IMR-90 (cell line): Measurements from ENCODE around the gene TOR4A. TPM values are rescaled to one million over a fixed set of nuclear protein-coding genes. Genes with fewer than 3 reads are reported as not detected.

ENCODE experiments used
- ATAC-seq: fragments of 200-7000 bp; cut with Tn5 transposase; 2 replicates; pipeline ENCODE4 v1.9.1; 2020; ENCODE audit warnings: low read depth, mild to moderate bottlenecking, moderate library complexity
- BruUV-seq: library from RNA; stranded (reverse); fragments of 400-500 nt; replicated peaks from 2 replicates; lab custom pipeline; 2021; lab: Mats Ljungman, UMichigan
- CTCF ChIA-PET: fragments of 300-600 bp; formaldehyde crosslinking; extraction: SDS; loops from one replicate; lab custom pipeline; 2021; ENCODE audit warnings: antibody characterized with exemption; lab: Yijun Ruan, JAX
- POLR2A ChIA-PET: fragments of 300-600 bp; sonication (Branson Sonifier 250); formaldehyde crosslinking; loops from one replicate; lab custom pipeline; 2022; ENCODE audit warnings: antibody characterized with exemption; ENCODE audit not compliant: unreplicated experiment; lab: Charles Lee
- DNase-seq: peaks from one replicate; pipeline ENCODE4 v3.0.0; 2013
- H2AFZ ChIP-seq: replicated peaks from 2 replicates; pipeline ENCODE3; 2013; ENCODE audit warnings: low read length, mild to moderate bottlenecking; ENCODE audit not compliant: poor library complexity
- H2AK5ac ChIP-seq: 2 replicates; pipeline ENCODE4 v1.6.1; 2013; ENCODE audit warnings: low read depth, low read length, inconsistent platforms
- H2AK9ac ChIP-seq: replicated peaks from 2 replicates; pipeline ENCODE3; 2013; ENCODE audit warnings: mild to moderate bottlenecking, low read depth, low read length, moderate library complexity; ENCODE audit not compliant: poor library complexity
- H2BK120ac ChIP-seq: 2 replicates; pipeline ENCODE4 v1.6.1; 2013; ENCODE audit warnings: low read depth, low read length, inconsistent platforms
- H2BK15ac ChIP-seq: 3 replicates; pipeline ENCODE4 v1.6.1; 2013; ENCODE audit warnings: low read depth, low read length, inconsistent platforms
- H2BK20ac ChIP-seq: 2 replicates; pipeline ENCODE4 v1.6.1; 2013; ENCODE audit warnings: low read depth, mild to moderate bottlenecking, inconsistent platforms, low read length, moderate library complexity
- H2BK5ac ChIP-seq: 2 replicates; pipeline ENCODE4 v1.6.1; 2013; ENCODE audit warnings: mild to moderate bottlenecking, low read depth, low read length, inconsistent platforms; ENCODE audit not compliant: poor library complexity, severe bottlenecking
- H3K14ac ChIP-seq: replicated peaks from 2 replicates; pipeline ENCODE4 v1.6.1; 2013; ENCODE audit warnings: low read depth, low read length, inconsistent platforms
- H3K18ac ChIP-seq: 2 replicates; pipeline ENCODE4 v1.6.1; 2013; ENCODE audit warnings: low read depth, low read length, control low read depth
- H3K23ac ChIP-seq: 2 replicates; pipeline ENCODE4 v1.6.1; 2013; ENCODE audit warnings: low read depth, low read length, inconsistent platforms
- H3K27ac ChIP-seq: 2 replicates; pipeline ENCODE4 v1.5.1; 2013; ENCODE audit warnings: mild to moderate bottlenecking, control low read depth, low read length; ENCODE audit not compliant: insufficient read depth
- H3K27me3 ChIP-seq: 2 replicates; pipeline ENCODE4 v1.6.1; 2013; ENCODE audit warnings: low read length; ENCODE audit not compliant: control insufficient read depth, insufficient read depth
- H3K36me3 ChIP-seq: 2 replicates; pipeline ENCODE4 v1.6.1; 2013; ENCODE audit warnings: low read length, mixed read lengths; ENCODE audit not compliant: control insufficient read depth, insufficient read depth
- H3K4ac ChIP-seq: 2 replicates; pipeline ENCODE4 v1.6.1; 2013; ENCODE audit warnings: low read depth, low read length, inconsistent platforms
- H3K4me1 ChIP-seq: 2 replicates; pipeline ENCODE4 v1.6.1; 2013; ENCODE audit warnings: low read length, mixed read lengths; ENCODE audit not compliant: control insufficient read depth, insufficient read depth
- H3K4me2 ChIP-seq: 2 replicates; pipeline ENCODE4 v1.6.1; 2013; ENCODE audit warnings: low read depth, mild to moderate bottlenecking, control low read depth, low read length, moderate library complexity
- H3K4me3 ChIP-seq: 2 replicates; pipeline ENCODE4 v1.5.1; 2013; ENCODE audit warnings: low read depth, mild to moderate bottlenecking, control low read depth, low read length, moderate library complexity; ENCODE audit not compliant: insufficient read depth
- H3K56ac ChIP-seq: 2 replicates; pipeline ENCODE4 v1.6.1; 2013; ENCODE audit warnings: low read length, inconsistent platforms; ENCODE audit not compliant: insufficient read depth; ENCODE audit errors: extremely low read depth
- H3K79me1 ChIP-seq, 2 experiments: 2 replicates each; pipeline ENCODE4 v1.6.1; 2013; ENCODE audit warnings: low read length in 2 of 2, inconsistent platforms in 1 of 2, low read depth in 1 of 2
- H3K9ac ChIP-seq: 2 replicates; pipeline ENCODE4 v1.6.1; 2013; ENCODE audit warnings: low read depth, low read length, control low read depth
- H3K9me1 ChIP-seq: 2 replicates; pipeline ENCODE4 v1.6.1; 2013; ENCODE audit warnings: low read length, inconsistent platforms; ENCODE audit not compliant: insufficient read depth
- H3K9me3 ChIP-seq: 2 replicates; pipeline ENCODE4 v1.6.1; 2013; ENCODE audit warnings: low read length; ENCODE audit not compliant: control insufficient read depth, insufficient read depth
- H4K20me1 ChIP-seq: 2 replicates; pipeline ENCODE4 v1.6.1; 2013; ENCODE audit warnings: low read length, inconsistent platforms; ENCODE audit not compliant: insufficient read depth
- H4K5ac ChIP-seq: 2 replicates; pipeline ENCODE4 v1.6.1; 2013; ENCODE audit warnings: mild to moderate bottlenecking, low read depth, low read length, control low read depth
- H4K8ac ChIP-seq, 2 experiments: 2 replicates each; pipeline ENCODE4 v1.6.1; 2013; ENCODE audit warnings: low read depth in 2 of 2, low read length in 2 of 2, control low read depth in 1 of 2, inconsistent platforms in 1 of 2
- H4K91ac ChIP-seq: 2 replicates; pipeline ENCODE4 v1.6.1; 2013; ENCODE audit warnings: low read depth, low read length, inconsistent platforms; ENCODE audit not compliant: insufficient read depth
- CEBPB ChIP-seq: IDR thresholded peaks from 2 replicates; pipeline ENCODE4 v1.6.1; 2012; ENCODE audit warnings: low read depth, low read length, improper control_type of control experiment
- CHD1 ChIP-seq: IDR thresholded peaks from 2 replicates; pipeline ENCODE4 v1.6.1; 2012; ENCODE audit warnings: low read depth, low read length, improper control_type of control experiment
- CTCF ChIP-seq: conservative IDR thresholded peaks from 2 replicates; pipeline ENCODE4 v1.5.1; 2012; ENCODE audit warnings: mild to moderate bottlenecking, low read depth, low read length, improper control_type of control experiment
- ELK1 ChIP-seq: fragments of 150-350 bp; IDR thresholded peaks from 2 replicates; pipeline ENCODE4 v1.6.1; 2016; ENCODE audit warnings: low read depth, mild to moderate bottlenecking, low read length, moderate library complexity, borderline replicate concordance
- MAFK ChIP-seq: IDR thresholded peaks from 2 replicates; pipeline ENCODE4 v1.6.1; 2012; ENCODE audit warnings: low read depth, low read length, improper control_type of control experiment
- MXI1 ChIP-seq: IDR thresholded peaks from 2 replicates; pipeline ENCODE4 v1.6.1; 2012; ENCODE audit warnings: low read depth, mild to moderate bottlenecking, low read length, moderate library complexity, borderline replicate concordance
- POLR2A ChIP-seq: IDR thresholded peaks from 2 replicates; pipeline ENCODE4 v1.6.1; 2012; ENCODE audit warnings: mild to moderate bottlenecking, low read depth, low read length
- RAD21 ChIP-seq: IDR thresholded peaks from 2 replicates; pipeline ENCODE4 v1.6.1; 2012; ENCODE audit warnings: low read length, improper control_type of control experiment
- RFX5 ChIP-seq: IDR thresholded peaks from 2 replicates; pipeline ENCODE4 v1.8.0; 2012; ENCODE audit warnings: low read depth, mild to moderate bottlenecking, low read length, moderate library complexity
- SMC3 ChIP-seq: fragments of 150-350 bp; IDR thresholded peaks from 2 replicates; pipeline ENCODE4 v1.6.1; 2016; ENCODE audit warnings: low read depth, mild to moderate bottlenecking, antibody characterized with exemption, low read length, moderate library complexity
- USF2 ChIP-seq: fragments of 150-350 bp; IDR thresholded peaks from 2 replicates; pipeline ENCODE4 v1.6.1; 2017; ENCODE audit warnings: mild to moderate bottlenecking, antibody characterized with exemption, low read length, low read depth
- WGBS, 2 experiments: methylation state at CpG; one replicate each; pipeline versions ENCODE4 v1.1.5 to v1.1.7; 2013; ENCODE audit warnings: missing lambda C conversion rate in 2 of 2; ENCODE audit not compliant: insufficient read length in 1 of 2; ENCODE audit errors: extremely low coverage in 2 of 2; 5-methylcytosine and 5-hydroxymethylcytosine counted together
- dilution Hi-C: fragments of 300-500 bp; cut with HindIII; formaldehyde crosslinking; loops from one replicate; pipeline ENCODE4 v1.14.3; 2018; ENCODE audit warnings: low sequenced_read_pairs; ENCODE audit not compliant: unreplicated experiment
- in situ Hi-C: fragments of 300-500 bp; cut with MboI; formaldehyde crosslinking; loops from 3 replicates; pipeline ENCODE4 v1.14.3; 2019; ENCODE audit warnings: low sequenced_read_pairs, inconsistent platforms, mixed read lengths
- intact Hi-C: fragments of 100-400 bp; cut with micrococcal nuclease; formaldehyde crosslinking; loops from 2 replicates; pipeline ENCODE4 v1.10.0; 2022
- polyA plus RNA-seq, 3 experiments: library from polyadenylated mRNA; depleted of rRNA; stranded (reverse); fragments of >200 nt; gene quantifications; 2 replicates each; pipeline ENCODE4 v1.2.3, GENCODE V29; 2012; ENCODE audit warnings: low replicate concordance in 1 of 3
- total RNA-seq: library from RNA; depleted of rRNA; stranded (reverse); fragments of >200 nt; gene quantifications from 2 replicates; pipeline ENCODE4 v1.2.3, GENCODE V29; 2012

TOR4A gene
- total and polyA plus RNA-seq, 2 of the 4 experiments (the other 2 are of a cell fraction), result 9.7 to 22.9 TPM

GRCh38 chr9:137278721-137279711 lies 1.5 kb downstream of the TOR4A start:
- peak overlapping the region; percentile 79; the same call in 1 of the 2 replicates for H3K9ac ChIP-seq
- in situ Hi-C loops, result no loop called here

More at GRCh38 chr9:137278721-137279711, 1.5 kb downstream of the TOR4A start:
- no peak overlapping the region for H2BK20ac ChIP-seq
- H3K27ac ChIP-seq, result peak overlapping the region; percentile 81; the same call in 1 of the 2 replicates
- H3K4me1 ChIP-seq, result peaks cover 21% of the 10 kb centered on the region
- peak overlapping the region; percentile 80 for H3K4me3 ChIP-seq
- H3K9me3 ChIP-seq, result no peaks in the 10 kb centered on the region
- H3K4ac ChIP-seq, result no peak overlapping the region
- no peak overlapping the region; the same call in 1 of the 2 replicates for H2AK5ac ChIP-seq
- no peak for TF ChIP-seq ELK1
- TF ChIP-seq USF2, result no peak
- TF ChIP-seq SMC3, result no peak
- TF ChIP-seq RFX5, result no peak
- no peak for TF ChIP-seq CTCF
- TF ChIP-seq RAD21, result no peak
- no peak for TF ChIP-seq CEBPB
- TF ChIP-seq POLR2A, result no peak
- TF ChIP-seq CHD1, result no peak
- no peak for TF ChIP-seq MAFK
- TF ChIP-seq MXI1, result no peak
- peak overlapping the region; percentile 51 for H2BK5ac ChIP-seq
- WGBS, 2 experiments, result 72% methylated on average over 139 of the region's 139 CpGs; no CpG with 5 or more reads in 1 of the 2 experiments
- H2BK120ac ChIP-seq, result no peak overlapping the region
- no peak for DNase-seq
- no peak overlapping the region for H2BK15ac ChIP-seq
- CTCF ChIA-PET, result no interaction called here
- no TSS peak for BruUV-seq
- peak overlapping the region; percentile 99 for H2AK9ac ChIP-seq
- H3K9me1 ChIP-seq, result no peaks in the 10 kb centered on the region
- H4K8ac ChIP-seq, result no peak overlapping the region
- peak overlapping the region; percentile 77 for H3K4me2 ChIP-seq
- peaks cover 31% of the 10 kb centered on the region for H3K36me3 ChIP-seq
- no peak overlapping the region for H4K5ac ChIP-seq
- H4K20me1 ChIP-seq, result peaks cover 40% of the 10 kb centered on the region
- POLR2A ChIA-PET, result no interaction called here
- no peak overlapping the region for H3K18ac ChIP-seq
- ATAC-seq, result 0 out of 2 replicates have a peak, but pooled peaks have one; percentile 0
- H3K27me3 ChIP-seq, result no peaks in the 10 kb centered on the region
- H3K23ac ChIP-seq, result peak overlapping the region; percentile 59; the same call in 1 of the 2 replicates
- dilution Hi-C loops (no loop called here), intact Hi-C loops (no loop called here)
- H4K91ac ChIP-seq, result no peak overlapping the region
- peaks cover 0 to 58% of the 10 kb centered on the region in 2 experiments for H3K79me1 ChIP-seq
- no peak overlapping the region; the same call in 1 of the 2 replicates for H3K14ac ChIP-seq
- peak overlapping the region; percentile 43 for H2AFZ ChIP-seq
- H3K56ac ChIP-seq, result no peak overlapping the region
